GM10847 (cell line): ENCODE results near the gene MYH6.

Source experiments
- POLR2A ChIP-seq: IDR thresholded peaks from 2 replicates; pipeline ENCODE4 v1.6.1; 2011; ENCODE audit not compliant: insufficient read length; ENCODE audit errors: extremely low read depth

The MYH6 gene

GRCh38 chr14:23423657-23424056 is 15.6 kb upstream of the MYH6 start:
- TF ChIP-seq POLR2A, result no peak

- no peak for TF ChIP-seq POLR2A
Measured at GRCh38 chr14:23421594-23421993, 13.5 kb upstream of the MYH6 start.

GRCh38 chr14:23418021-23418420 is 9.9 kb upstream of the MYH6 start:
- no peak for TF ChIP-seq POLR2A

GRCh38 chr14:23416801-23417200 is 8.7 kb upstream of the MYH6 start:
- no peak for TF ChIP-seq POLR2A

- no peak for TF ChIP-seq POLR2A
Measured at GRCh38 chr14:23415821-23416778, 8.0 kb upstream of the MYH6 start.

- no peak for TF ChIP-seq POLR2A
Measured at GRCh38 chr14:23414906-23415820, 7.1 kb upstream of the MYH6 start.

- TF ChIP-seq POLR2A, result no peak
Measured at GRCh38 chr14:23414254-23414653, 6.2 kb upstream of the MYH6 start.

GRCh38 chr14:23413681-23414080 is 5.6 kb upstream of the MYH6 start:
- TF ChIP-seq POLR2A, result no peak

GRCh38 chr14:23411563-23412525 is 3.8 kb upstream of the MYH6 start:
- no peak for TF ChIP-seq POLR2A

GRCh38 chr14:23409966-23410635 is 2.0 kb upstream of the MYH6 start:
- TF ChIP-seq POLR2A, result no peak

- TF ChIP-seq POLR2A, result no peak
Measured at GRCh38 chr14:23409475-23409874, 1.4 kb upstream of the MYH6 start.

- TF ChIP-seq POLR2A, result no peak
Measured at GRCh38 chr14:23408307-23408630, 196 bp upstream of the MYH6 start.

GRCh38 chr14:23406725-23407355 is 1.2 kb downstream of the MYH6 start:
- TF ChIP-seq POLR2A, result no peak

GRCh38 chr14:23406244-23406643 is 1.8 kb downstream of the MYH6 start:
- TF ChIP-seq POLR2A, result no peak
